Hematopoietic multipotent progenitor cell (in vitro differentiated cells): ENCODE results near the gene TM9SF4. TPM values are rescaled to one million over a fixed set of nuclear protein-coding genes. Genes with fewer than 3 reads are reported as not detected.
"Not testable (repeated sequence)": the region's sequence is repeated elsewhere in the genome, so short reads cannot be mapped to it uniquely, and the experiment has no call there.

Experiments used
- DNase-seq, 3 donors: peaks; one replicate each; pipeline ENCODE4 v3.0.0-alpha.2; 2011 to 2015; ENCODE audit warnings: low read depth in 2 of 3, low spot score in 2 of 3
- total RNA-seq: library from RNA; depleted of rRNA; stranded (reverse); fragments of >200 nt; gene quantifications from one replicate; pipeline ENCODE4 v1.2.3, GENCODE V29; 2012

Gene TM9SF4
- total RNA-seq, 1 donor: 32.0 TPM

DNA sequence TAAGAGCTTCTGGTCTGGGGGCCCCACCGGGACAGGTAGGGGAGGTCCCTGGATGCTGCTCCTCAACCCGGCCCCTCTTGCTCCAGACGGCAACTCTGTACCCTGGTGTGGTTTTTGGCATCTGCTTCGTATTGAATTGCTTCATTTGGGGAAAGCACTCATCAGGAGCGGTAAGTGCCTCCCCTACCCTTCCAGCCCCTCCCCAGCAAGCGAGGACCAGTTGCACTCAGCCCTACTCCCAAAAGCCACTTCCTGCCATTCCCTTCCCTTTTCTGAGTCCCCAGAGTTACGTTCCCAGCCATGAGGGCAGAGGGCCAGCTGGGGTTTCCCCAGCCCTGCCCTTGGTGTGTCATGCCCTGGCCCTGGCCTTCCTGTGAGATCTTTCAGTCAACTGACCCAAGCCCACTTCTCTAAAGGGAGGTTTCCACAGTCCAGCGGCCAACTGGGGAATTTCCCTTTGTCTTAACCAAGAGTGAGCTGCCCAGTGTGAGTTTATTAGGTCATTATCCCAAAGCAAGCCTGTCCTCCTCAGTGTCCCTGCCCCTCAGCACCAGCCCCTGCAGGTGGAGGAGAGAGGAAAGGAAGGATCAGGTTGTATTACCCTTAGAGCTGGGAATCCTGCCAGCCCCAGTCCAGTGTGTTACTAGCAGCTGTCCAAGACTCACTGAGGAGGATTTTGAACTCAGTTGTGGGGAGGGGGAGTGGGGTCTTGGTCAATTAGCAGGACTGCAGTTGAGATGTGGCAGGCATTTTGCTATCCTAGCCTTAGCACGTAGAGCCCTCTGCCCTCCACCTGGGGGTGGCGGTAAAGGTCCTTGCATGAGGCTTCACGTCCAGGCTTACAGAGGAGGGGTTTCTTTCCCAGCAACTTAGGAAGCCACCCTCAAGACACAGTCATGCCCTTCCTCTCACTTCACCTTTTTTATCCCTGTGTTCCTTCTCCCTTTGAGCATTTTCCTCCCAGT is 45.8 kb downstream of the TM9SF4 start:
- peak in 2 of 3 donors; percentile 67 to 70 for DNase-seq

DNA sequence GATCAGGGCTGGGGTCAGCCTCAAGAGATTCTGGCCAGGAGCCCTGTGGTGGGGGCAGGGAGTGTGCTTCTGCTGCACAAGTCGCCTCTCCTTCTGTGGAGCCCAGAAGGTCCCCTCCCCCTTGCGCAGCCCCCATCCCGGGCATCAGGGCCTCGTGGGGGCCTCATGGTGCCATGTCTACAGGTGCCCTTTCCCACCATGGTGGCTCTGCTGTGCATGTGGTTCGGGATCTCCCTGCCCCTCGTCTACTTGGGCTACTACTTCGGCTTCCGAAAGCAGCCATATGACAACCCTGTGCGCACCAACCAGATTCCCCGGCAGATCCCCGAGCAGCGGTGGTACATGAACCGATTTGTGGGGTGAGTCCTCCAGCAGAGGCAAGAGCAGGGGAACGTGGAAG is 48.1 kb downstream of the TM9SF4 start:
- no peak for DNase-seq

- DNase-seq: no peak
These were observed 48.8 kb downstream of the TM9SF4 start for GRCh38 chr20:32158351-32158750.

DNA sequence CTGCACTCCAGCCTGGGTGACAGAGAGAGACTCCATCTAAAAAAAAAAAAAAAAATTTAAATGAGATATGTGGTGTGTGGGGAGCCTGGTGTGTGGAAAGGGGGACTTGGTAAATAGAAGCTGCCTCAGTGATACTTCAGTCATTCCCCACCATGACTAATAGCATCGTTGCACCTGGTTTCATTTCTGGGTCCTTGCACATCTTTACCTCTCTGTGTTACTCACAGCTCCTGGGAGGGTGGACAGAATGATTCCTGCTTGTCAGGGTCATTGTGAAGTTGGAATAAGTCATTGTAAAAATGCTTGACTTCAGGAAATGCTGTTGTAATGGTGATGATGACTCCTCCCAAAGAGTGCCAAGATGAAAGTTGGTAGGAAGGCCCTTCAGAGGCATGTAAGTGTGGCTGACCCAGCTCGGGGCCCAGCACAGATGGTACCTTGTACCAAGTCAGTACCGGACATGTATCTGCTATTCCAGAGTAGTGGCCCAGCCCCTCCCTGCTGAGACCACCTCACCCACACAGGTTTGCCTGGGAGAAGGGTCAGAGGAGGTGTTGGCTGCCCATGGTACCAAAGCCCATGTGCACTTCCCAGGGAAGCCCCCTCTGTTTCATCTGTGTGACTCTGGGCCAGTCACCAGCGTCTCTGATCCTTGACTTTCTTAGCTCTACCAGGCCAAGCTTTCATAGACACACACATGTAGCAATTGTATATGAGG is 49.6 kb downstream of the TM9SF4 start:
- no peak for DNase-seq

DNA sequence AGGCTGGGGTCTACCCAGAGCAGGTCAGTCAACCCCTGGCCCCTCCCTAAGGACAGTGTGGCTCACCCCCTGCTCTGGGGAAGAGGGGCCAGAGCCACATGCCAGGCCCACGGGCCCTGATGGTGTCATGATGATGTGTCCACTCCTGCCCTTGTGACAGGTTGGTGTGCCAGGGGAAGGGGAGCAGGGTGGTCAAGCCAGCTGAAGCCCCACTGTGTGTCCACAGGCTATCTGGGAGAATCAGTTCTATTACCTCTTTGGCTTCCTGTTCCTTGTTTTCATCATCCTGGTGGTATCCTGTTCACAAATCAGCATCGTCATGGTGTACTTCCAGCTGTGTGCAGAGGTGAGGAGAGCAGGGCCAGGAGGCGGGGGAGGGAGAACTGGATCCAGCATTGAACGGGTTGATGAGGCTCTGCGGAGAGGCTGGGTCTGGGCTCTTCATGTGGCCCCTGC is 50.3 kb downstream of the TM9SF4 start:
- DNase-seq: no peak

DNA sequence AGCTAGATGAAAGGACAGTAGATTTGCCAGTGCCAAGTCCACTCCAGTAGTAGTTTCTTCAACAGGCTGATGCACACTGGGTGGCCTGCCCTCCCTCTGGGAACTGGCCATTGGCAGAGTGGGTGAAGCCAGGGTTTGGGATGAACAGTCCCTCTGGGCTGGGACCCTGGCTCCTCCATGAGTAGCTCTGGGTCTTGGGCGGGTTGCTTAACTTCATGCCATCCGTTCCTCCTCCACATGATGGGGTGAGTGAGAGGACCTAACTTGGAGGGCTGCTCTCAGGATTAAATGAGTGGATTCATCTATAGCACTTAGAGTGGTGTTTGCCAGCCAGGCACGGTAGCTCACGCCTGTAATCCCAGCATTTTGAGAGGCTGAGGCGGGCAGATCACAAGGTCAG is 50.8 kb downstream of the TM9SF4 start:
- no peak for DNase-seq

DNA sequence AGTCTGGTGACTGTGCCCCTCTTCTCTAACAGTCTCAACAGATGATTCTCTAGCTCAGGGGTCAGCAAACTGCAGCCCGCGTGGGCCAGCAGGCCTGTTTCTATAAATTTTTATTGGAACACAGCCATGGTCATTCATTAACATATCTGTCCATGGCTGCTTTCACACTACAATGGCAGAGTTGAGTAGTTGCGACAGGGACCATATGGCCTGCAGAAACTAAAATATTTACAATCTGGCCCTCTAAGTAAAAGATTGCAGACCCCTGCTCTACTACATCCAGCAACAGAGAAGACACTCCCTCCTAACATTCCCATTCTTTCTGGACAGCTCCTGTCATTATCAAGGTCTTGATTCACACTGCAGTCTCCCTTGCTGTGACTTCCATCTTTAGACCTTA is 52.8 kb downstream of the TM9SF4 start:
- no peak for DNase-seq

DNA sequence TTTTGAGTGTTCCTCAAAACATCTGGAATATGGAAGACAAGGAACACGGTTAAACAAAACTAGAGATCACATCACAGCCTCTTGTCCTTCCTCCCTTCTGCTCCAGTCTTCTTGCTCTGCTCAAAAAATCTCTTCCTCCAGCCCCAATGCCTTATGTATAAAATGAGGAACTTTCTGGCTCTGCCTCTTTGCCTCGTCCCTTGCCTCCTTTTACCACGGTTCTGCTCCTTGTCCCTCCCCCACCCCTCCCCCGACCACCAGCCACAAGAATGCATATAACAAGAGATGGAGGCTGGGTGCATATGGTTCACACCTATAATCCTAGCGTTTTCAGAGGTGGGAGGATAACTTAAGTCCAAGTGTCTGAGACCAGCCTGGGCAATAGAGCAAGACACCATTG is 54.4 kb downstream of the TM9SF4 start:
- DNase-seq: no peak

- DNase-seq: no peak
These were observed 55.6 kb downstream of the TM9SF4 start for GRCh38 chr20:32164984-32165735.

GRCh38 chr20:32165836-32166545 is 56.5 kb downstream of the TM9SF4 start:
- no peak for DNase-seq

DNA sequence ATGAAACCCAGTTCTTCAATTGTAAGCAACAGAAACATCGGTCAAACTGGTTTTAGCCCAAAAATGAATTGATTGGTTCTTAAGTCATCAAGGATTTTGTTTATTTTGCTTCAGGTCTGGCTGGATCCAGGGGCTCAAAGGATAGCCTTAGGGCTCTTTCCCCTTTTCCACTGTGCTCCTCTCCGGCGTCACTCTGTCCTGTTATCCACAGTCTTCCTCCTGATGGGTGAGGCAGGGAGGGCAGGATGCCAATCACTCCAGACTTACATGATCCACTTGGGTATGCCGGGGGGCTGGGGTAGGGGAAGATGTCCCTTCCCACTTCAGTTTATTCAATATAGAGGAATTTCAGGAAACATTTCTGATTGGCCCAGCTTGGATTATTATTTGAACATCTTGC is 58.0 kb downstream of the TM9SF4 start:
- no peak for DNase-seq

- DNase-seq: no peak
These were observed 58.8 kb downstream of the TM9SF4 start for GRCh38 chr20:32168184-32168910.

DNA sequence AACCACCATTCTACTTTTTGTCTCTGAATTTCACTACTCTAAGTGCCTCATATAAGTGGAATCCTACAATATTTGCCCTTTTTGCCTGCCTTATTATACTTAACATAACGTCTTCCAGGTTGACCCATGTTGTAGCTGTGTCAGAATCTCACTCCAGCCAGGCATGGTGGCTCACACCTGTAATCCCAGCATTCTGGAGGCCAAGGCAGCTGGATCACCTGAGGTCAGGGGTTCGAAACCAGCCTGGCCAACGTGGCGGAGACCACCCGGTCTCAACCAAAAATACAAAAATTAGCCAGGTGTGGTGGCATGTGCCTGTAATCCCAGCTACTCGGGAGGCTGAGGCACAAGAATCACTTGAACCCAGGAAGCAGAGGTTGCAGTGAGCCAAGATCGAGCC is 68.2 kb downstream of the TM9SF4 start:
- DNase-seq: not testable (repeated sequence)

GRCh38 chr20:32179515-32179914 is 70.0 kb downstream of the TM9SF4 start:
- no peak for DNase-seq

GRCh38 chr20:32179934-32180333 is 70.4 kb downstream of the TM9SF4 start:
- DNase-seq: no peak

DNA sequence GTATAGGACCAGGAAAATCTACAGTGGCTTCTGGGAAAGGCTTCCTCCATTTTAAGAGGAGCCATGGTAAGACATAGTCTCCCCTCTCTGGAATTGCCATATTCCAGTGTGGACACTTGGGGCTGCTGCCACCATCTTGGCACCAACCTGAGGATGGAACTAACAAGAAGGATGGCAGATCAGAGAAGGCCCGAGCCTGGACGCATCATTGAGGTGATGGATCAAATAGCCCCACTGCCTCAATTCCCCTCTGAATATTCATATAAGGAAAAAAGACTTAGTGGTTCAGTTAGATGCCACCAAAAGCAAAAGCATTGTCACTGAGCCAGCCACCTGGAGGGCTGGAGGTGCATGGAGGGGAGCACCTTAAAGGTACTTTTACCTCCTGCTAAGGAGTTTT is 72.1 kb downstream of the TM9SF4 start:
- no peak for DNase-seq

- DNase-seq: no peak
These were observed 74.6 kb downstream of the TM9SF4 start for GRCh38 chr20:32183947-32184635.

DNA sequence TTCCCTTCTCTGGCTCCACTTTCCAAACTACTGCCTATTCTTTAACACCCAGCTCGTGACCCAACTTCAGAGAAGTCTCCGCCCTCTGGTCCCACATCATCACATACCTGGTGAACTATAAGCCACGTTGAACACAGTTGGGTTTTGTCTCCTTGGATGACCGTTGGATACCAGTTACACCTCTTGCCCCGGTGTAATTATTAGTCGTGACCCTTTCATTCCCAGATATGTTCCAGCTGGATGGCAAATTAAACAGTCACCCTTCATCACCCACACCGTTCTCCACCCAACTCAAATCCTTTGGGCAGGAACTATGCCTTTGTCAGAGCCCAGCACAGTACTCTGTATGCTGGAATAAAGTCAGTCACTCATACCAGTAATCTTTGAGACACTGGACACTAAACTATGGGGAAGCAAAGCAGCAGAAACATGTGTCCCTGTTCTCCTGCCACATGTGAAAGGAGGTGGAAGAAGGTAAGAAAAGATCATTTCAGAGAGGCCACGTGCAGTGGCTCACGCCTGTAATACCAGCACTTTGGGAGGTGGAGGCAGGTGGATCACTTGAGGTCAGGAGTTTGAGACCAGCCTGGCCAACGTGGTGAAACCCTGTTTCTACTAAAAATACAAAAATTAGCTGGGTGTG is 75.6 kb downstream of the TM9SF4 start:
- DNase-seq: no peak

DNA sequence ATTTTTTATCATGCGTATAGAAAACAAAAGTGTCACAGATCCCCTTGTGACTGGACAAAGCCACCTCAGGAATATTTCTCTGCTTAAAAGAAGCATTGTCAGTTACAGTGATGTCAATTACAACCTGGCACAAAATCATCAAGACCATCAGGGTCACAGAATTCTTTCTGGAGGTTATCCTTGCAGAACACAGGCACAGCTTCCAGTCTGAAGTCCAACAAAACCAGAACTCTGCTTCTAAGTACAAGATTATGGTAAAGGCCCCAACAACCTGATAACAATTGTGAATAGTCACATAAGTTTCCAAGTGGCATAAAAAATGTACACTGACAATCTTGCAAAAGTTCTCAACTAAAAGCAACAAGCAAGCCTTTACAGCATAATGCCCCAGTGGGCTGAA is 77.0 kb downstream of the TM9SF4 start:
- no peak for DNase-seq
